ENCODE data around the gene PEMT.

The PEMT gene

DNA sequence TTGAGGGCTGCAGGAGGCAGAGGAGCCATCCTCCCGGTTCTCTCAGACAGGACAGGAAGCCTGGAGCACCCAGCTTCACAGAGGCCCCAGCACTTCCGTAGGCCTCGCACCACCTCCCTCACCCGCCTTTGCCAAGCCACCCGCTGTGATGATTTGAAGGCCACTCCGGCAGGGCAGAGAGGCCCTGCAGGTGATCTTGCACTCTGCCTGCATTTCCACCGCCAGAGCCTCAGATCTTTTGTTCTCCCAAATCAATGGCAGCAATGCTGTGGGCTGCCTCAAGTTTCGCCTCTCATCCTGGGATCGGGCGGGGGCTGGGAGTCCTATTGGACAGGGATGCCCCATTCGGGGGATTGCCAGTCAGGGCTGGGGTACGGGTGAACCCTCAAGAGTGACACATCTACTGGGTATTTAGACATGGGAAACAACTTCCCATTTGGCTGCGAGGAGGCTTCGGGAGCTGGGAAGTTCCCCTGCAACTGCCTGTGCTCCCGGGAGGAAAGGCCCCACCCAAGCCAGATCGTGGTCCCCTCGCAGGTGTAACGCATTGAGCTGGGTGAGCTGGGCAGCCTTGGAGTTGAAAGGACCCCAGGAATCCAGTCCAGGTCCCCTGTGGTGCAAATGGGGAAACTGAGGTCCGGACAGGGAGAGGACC is 34.8 kb upstream of the PEMT start:
- H3K36me3 ChIP-seq (ENCODE audit: control insufficient read depth in 2 of 2, insufficient read depth in 2 of 2, low read length in 2 of 2) = no peaks in the 10 kb centered on the region
- H3K9ac ChIP-seq (ENCODE audit: low read length in 2 of 2) = no peak overlapping the region
- H3K27ac ChIP-seq (ENCODE audit: low read length) = no peak overlapping the region
- no peak overlapping the region for H3K4me3 ChIP-seq (ENCODE audit: low read length in 2 of 2)
- no peaks in the 10 kb centered on the region for H3K27me3 ChIP-seq (ENCODE audit: control insufficient read depth in 1 of 2, insufficient read depth in 2 of 2, low read length in 2 of 2)
- no peaks in the 10 kb centered on the region for H3K9me3 ChIP-seq (ENCODE audit: control insufficient read depth in 2 of 2, low read length in 2 of 2)
- H3K4me1 ChIP-seq (ENCODE audit: control insufficient read depth, insufficient read depth, low read length) = no peaks in the 10 kb centered on the region

DNA sequence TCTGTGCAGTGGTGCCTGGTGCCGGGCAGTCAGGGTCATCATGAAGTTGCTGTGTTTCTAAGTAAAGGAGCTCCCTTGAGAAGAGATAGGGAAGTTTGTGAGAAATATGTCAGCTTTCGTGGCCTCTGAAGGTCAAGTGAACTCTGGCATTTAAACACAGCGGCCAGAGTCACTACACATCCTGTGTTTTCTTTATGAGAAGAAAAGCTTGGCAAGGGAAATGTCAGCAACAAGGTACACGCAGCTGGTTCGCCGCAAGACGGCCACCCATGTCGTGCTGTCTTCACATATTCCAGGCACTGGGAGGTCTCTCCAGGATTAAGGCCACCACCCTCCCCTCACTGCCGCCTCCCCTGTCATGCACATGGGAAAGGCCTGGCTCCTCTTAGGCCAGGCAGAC is 33.2 kb upstream of the PEMT start:
- H3K9me3 ChIP-seq (ENCODE audit: control insufficient read depth in 2 of 2, low read length in 2 of 2) = no peaks in the 10 kb centered on the region
- H3K4me1 ChIP-seq (ENCODE audit: control insufficient read depth, insufficient read depth, low read length) = no peaks in the 10 kb centered on the region
- no peak overlapping the region for H3K9ac ChIP-seq (ENCODE audit: low read length in 2 of 2)
- H3K27ac ChIP-seq (ENCODE audit: low read length) = no peak overlapping the region
- H3K4me3 ChIP-seq (ENCODE audit: low read length in 2 of 2) = no peak overlapping the region
- no peaks in the 10 kb centered on the region for H3K27me3 ChIP-seq (ENCODE audit: control insufficient read depth in 1 of 2, insufficient read depth in 2 of 2, low read length in 2 of 2)
- H3K36me3 ChIP-seq (ENCODE audit: control insufficient read depth in 2 of 2, insufficient read depth in 2 of 2, low read length in 2 of 2) = no peaks in the 10 kb centered on the region

DNA sequence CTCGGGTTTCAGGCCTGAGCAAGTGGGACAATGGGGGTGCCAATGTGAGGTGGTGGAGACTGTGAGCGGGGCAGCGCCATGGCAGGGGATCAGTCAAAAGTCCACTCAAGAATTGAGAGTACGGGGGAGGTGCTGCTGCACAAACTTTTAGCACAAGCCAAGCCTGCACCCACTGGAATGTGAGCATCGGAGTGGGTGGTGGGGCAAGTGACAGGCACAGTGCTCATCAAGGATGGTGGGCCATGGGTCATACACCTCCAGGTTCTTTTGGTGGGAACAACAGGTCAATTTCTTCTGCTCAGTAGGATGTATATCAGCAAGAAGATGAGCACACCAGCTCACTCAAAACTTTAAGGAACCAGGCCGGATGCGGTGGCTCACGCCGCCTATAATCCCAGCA is 32.4 kb upstream of the PEMT start:
- Histone ChIP-seq H3K9me3 (ENCODE audit: control insufficient read depth in 2 of 2, low read length in 2 of 2) (no peaks in the 10 kb centered on the region), H3K4me3 (ENCODE audit: low read length in 2 of 2) (no peak overlapping the region), H3K9ac (ENCODE audit: low read length in 2 of 2) (no peak overlapping the region), H3K27ac (ENCODE audit: low read length) (no peak overlapping the region), H3K36me3 (ENCODE audit: control insufficient read depth in 2 of 2, insufficient read depth in 2 of 2, low read length in 2 of 2) (no peaks in the 10 kb centered on the region), H3K4me1 (ENCODE audit: control insufficient read depth, insufficient read depth, low read length) (no peaks in the 10 kb centered on the region), H3K27me3 (ENCODE audit: control insufficient read depth in 1 of 2, insufficient read depth in 2 of 2, low read length in 2 of 2) (no peaks in the 10 kb centered on the region)

DNA sequence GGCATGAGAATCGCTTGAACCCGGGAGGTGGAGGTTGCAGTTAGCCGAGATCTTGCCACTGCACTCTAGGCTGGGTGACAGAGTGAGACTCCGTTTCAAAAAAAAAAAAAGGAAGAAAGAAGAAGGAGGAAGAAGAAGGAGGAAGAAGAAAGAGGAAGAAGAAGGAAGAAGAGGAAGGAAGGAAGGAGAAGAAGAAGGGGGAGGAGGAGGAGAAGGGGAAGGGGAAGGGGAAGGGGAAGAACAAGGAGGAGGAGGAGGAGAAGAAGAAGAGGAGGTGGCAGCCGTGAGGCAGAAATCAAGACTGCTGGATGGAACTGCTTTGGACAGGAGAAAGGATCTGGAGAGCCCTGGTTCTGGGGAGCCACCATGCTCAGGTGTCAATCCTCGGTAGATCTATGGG is 29.7 kb upstream of the PEMT start:
- Histone ChIP-seq H3K27ac (ENCODE audit: low read length) (no peak overlapping the region), H3K9ac (ENCODE audit: low read length in 2 of 2) (no peak overlapping the region), H3K27me3 (ENCODE audit: control insufficient read depth in 1 of 2, insufficient read depth in 2 of 2, low read length in 2 of 2) (no peaks in the 10 kb centered on the region), H3K36me3 (ENCODE audit: control insufficient read depth in 2 of 2, insufficient read depth in 2 of 2, low read length in 2 of 2) (no peaks in the 10 kb centered on the region), H3K9me3 (ENCODE audit: control insufficient read depth in 2 of 2, low read length in 2 of 2) (no peaks in the 10 kb centered on the region), H3K4me3 (ENCODE audit: low read length in 2 of 2) (no peak overlapping the region), H3K4me1 (ENCODE audit: control insufficient read depth, insufficient read depth, low read length) (no peaks in the 10 kb centered on the region)

DNA sequence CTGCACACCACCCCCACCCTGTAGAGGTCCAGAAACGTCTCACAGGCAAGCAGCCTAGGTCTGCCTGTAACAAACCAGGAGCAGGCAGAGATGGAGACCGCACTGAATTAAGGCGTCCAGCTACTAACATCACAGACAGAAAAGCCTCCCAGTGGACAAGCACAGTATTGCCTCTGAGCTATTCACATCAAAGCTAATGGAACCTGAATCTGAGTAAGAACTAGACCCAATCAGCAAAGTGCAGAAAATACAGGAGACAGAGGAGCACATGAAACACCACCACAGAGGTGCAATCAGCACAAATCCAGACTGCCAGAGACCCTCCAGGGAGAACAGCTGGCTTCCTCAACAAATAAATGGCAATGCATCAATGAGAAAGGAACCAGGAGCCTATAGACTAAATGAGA is 22.2 kb upstream of the PEMT start:
- H3K4me3 ChIP-seq (ENCODE audit: low read length in 2 of 2) = no peak overlapping the region
- H3K27ac ChIP-seq (ENCODE audit: low read length) = no peak overlapping the region
- H3K27me3 ChIP-seq (ENCODE audit: control insufficient read depth in 1 of 2, insufficient read depth in 2 of 2, low read length in 2 of 2) = no peaks in the 10 kb centered on the region

DNA sequence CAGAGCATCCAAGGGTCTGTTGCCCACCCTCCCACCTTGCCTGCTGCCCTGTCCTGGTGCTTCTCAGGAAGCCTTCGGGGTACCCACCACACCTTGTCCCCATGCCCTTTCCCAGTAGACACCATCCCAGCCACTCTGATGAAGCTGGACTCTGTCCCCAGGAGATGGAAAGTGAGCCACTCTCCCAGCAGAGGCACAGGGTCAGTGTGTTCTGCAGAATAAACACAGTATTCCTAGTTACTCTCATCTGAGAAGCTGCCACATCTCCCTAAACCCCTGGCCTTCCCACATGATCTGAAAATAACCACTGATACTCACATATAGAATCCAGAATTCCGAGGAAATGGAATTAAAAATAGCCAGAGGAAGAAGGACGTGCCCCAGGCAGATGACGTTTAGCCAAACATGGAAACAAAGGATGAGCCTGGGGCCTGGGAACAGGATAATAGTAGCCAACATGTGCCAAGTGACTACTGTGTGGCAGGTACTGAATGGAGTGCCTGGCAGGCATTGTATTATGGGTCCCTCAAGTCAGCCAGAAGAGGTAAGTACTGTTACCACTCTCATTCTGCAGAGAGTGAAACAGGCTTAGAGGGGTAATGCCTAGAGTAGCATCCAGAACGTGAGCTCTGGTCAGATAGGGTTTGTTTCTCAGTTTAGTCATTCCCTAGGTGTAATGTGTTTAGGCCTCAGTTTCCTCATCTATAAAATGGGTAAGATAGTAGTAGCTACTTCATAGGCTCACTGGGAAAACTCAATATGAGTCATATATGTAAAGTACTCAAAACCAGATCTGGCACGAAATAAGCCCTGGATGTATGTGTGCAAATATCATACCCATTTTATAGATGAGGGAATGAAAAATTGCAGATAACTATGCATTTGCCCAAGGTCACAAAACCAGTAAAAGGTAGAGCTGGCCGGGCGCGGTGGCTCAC is 20.8 kb upstream of the PEMT start:
- no peaks in the 10 kb centered on the region for H3K36me3 ChIP-seq (ENCODE audit: control insufficient read depth in 2 of 2, insufficient read depth in 2 of 2, low read length in 2 of 2)
- H3K27ac ChIP-seq (ENCODE audit: low read length) = no peak overlapping the region
- H3K27me3 ChIP-seq (ENCODE audit: control insufficient read depth in 1 of 2, insufficient read depth in 2 of 2, low read length in 2 of 2) = no peaks in the 10 kb centered on the region
- no peak overlapping the region for H3K9ac ChIP-seq (ENCODE audit: low read length in 2 of 2)
- H3K9me3 ChIP-seq (ENCODE audit: control insufficient read depth in 2 of 2, low read length in 2 of 2) = no peaks in the 10 kb centered on the region
- H3K4me1 ChIP-seq (ENCODE audit: control insufficient read depth, insufficient read depth, low read length) = peaks cover 2% of the 10 kb centered on the region
- no peak overlapping the region for H3K4me3 ChIP-seq (ENCODE audit: low read length in 2 of 2)

More for the DNA sequence above, 22.2 kb upstream of the PEMT start:
- peaks cover 2% of the 10 kb centered on the region for H3K4me1 ChIP-seq (ENCODE audit: control insufficient read depth, insufficient read depth, low read length)
- H3K36me3 ChIP-seq (ENCODE audit: control insufficient read depth in 2 of 2, insufficient read depth in 2 of 2, low read length in 2 of 2) = no peaks in the 10 kb centered on the region
- H3K9me3 ChIP-seq (ENCODE audit: control insufficient read depth in 2 of 2, low read length in 2 of 2) = no peaks in the 10 kb centered on the region
- no peak overlapping the region for H3K9ac ChIP-seq (ENCODE audit: low read length in 2 of 2)

DNA sequence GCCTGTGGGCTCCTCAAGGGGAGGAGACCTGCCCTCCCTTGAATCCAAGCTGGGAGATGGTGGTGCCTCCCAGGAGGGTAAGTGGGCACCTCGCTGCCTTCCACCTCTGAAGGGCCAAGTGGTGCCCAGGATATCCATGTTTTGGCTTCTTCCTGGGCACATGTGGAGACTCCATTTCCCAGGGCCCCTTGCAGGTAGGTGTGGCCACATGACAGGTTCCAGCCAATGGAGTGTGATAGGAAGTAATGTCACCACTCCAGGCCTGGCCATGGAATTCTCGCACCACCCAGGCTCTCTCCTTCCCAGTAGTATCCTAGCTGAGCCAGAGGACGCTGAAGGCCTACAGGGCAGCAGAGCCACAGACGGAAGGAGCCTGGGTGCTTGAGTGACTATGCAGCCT is 17.6 kb upstream of the PEMT start:
- Histone ChIP-seq H3K27me3 (ENCODE audit: control insufficient read depth in 1 of 2, insufficient read depth in 2 of 2, low read length in 2 of 2) (no peaks in the 10 kb centered on the region), H3K4me1 (ENCODE audit: control insufficient read depth, insufficient read depth, low read length) (peaks cover 2% of the 10 kb centered on the region), H3K9ac (ENCODE audit: low read length in 2 of 2) (no peak overlapping the region), H3K9me3 (ENCODE audit: control insufficient read depth in 2 of 2, low read length in 2 of 2) (no peaks in the 10 kb centered on the region), H3K27ac (ENCODE audit: low read length) (no peak overlapping the region), H3K4me3 (ENCODE audit: low read length in 2 of 2) (no peak overlapping the region), H3K36me3 (ENCODE audit: control insufficient read depth in 2 of 2, insufficient read depth in 2 of 2, low read length in 2 of 2) (no peaks in the 10 kb centered on the region)

DNA sequence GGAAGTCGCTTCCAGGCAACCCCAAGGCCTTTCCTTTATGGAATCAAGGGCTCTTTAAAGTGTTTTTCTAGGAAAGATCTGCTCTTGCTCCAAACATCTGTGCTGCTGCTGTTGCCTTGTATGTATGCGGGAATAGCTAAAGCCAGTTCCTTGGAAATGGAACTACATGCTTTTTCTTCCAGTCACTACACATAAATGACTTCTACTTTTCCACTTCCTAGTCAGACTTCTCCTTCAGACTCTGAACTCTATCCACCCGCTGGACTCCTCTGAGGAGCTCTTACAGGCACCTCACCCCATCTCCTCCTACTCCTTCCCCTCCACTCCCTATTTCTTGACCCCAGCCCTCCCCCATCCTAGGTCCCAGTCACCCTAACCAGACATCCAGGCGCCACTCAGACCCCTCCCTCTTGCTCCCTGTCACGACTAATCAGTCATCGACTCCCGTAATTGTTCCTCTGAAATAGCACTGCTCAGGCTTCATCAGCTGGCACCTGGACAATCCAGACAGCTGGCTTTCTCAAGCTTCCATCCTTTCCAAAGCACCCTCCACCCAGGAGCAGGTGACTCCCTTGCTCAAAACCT is 15.0 kb upstream of the PEMT start:
- Histone ChIP-seq H3K4me1 (ENCODE audit: control insufficient read depth, insufficient read depth, low read length) (no peaks in the 10 kb centered on the region), H3K36me3 (ENCODE audit: control insufficient read depth in 2 of 2, insufficient read depth in 2 of 2, low read length in 2 of 2) (no peaks in the 10 kb centered on the region), H3K27ac (ENCODE audit: low read length) (no peak overlapping the region), H3K9ac (ENCODE audit: low read length in 2 of 2) (no peak overlapping the region), H3K27me3 (ENCODE audit: control insufficient read depth in 1 of 2, insufficient read depth in 2 of 2, low read length in 2 of 2) (no peaks in the 10 kb centered on the region), H3K4me3 (ENCODE audit: low read length in 2 of 2) (no peak overlapping the region), H3K9me3 (ENCODE audit: control insufficient read depth in 2 of 2, low read length in 2 of 2) (no peaks in the 10 kb centered on the region)

DNA sequence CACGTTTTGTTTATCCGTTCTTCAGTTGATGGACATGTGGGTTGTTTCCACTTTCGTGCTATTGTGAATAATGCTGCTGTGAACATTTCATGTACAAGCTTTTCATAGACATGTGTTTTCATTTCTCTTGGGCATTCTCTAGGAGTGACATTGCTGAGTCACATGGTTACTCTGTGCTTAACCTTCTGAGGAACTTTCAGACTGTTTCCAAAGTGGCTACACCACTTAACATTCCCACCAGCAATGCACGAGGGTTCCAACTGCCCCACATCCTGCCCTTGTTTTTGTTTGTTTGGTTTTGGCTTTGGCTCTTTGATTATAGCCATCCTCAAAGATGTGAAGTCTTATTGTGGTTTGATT is 14.2 kb upstream of the PEMT start:
- Histone ChIP-seq H3K9me3 (ENCODE audit: control insufficient read depth in 2 of 2, low read length in 2 of 2) (no peaks in the 10 kb centered on the region), H3K36me3 (ENCODE audit: control insufficient read depth in 2 of 2, insufficient read depth in 2 of 2, low read length in 2 of 2) (no peaks in the 10 kb centered on the region), H3K4me3 (ENCODE audit: low read length in 2 of 2) (no peak overlapping the region), H3K4me1 (ENCODE audit: control insufficient read depth, insufficient read depth, low read length) (no peaks in the 10 kb centered on the region), H3K27me3 (ENCODE audit: control insufficient read depth in 1 of 2, insufficient read depth in 2 of 2, low read length in 2 of 2) (no peaks in the 10 kb centered on the region), H3K9ac (ENCODE audit: low read length in 2 of 2) (no peak overlapping the region), H3K27ac (ENCODE audit: low read length) (no peak overlapping the region)

DNA sequence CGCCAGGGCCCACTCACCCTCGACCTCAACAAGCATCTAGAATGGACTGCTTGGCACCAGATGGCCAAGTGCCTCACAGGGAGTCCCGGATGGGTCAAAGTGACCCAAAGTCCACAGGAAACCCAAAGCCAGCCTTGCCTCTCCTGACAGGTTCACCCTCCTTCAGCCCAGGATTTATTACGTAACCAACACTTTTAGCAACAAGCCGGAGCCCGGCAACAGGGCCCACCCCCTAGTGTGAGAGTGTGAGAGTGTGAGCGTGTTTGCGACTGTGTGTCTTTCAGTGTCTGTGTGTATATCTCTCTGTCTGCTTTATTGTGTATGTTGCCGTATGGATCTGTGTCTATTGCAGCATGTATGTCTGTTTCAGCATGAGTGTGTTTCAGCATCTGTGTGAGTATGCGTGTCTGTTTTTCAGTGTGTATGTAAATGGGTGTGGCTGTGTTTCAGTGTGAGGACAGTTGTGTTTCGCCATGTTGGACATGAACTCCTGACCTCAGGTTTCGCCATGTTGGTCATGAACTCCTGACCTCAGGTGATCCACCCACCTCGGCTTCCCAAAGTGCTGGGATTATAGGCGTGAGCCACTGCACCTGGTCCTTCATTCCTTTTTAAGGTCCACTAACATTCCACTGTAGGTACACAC is 13.7 kb upstream of the PEMT start:
- H3K4me1 ChIP-seq (ENCODE audit: control insufficient read depth, insufficient read depth, low read length) = no peaks in the 10 kb centered on the region
- H3K4me3 ChIP-seq (ENCODE audit: low read length in 2 of 2) = no peak overlapping the region
- no peak overlapping the region for H3K9ac ChIP-seq (ENCODE audit: low read length in 2 of 2)
- no peak overlapping the region for H3K27ac ChIP-seq (ENCODE audit: low read length)
- no peaks in the 10 kb centered on the region for H3K36me3 ChIP-seq (ENCODE audit: control insufficient read depth in 2 of 2, insufficient read depth in 2 of 2, low read length in 2 of 2)
- no peaks in the 10 kb centered on the region for H3K27me3 ChIP-seq (ENCODE audit: control insufficient read depth in 1 of 2, insufficient read depth in 2 of 2, low read length in 2 of 2)
- H3K9me3 ChIP-seq (ENCODE audit: control insufficient read depth in 2 of 2, low read length in 2 of 2) = no peaks in the 10 kb centered on the region
